NCI-H2196 treated with DMSO at 0.1 percent for 48 hours (cell line): ENCODE results near the gene TSGA10IP.
A peak's percentile ranks its signal among the peaks of the same experiment; 100 is the strongest.

ENCODE experiments used
- DNase-seq: peaks from one replicate; lab custom pipeline; 2025; ENCODE audit not compliant: unreplicated experiment; lab: John Stamatoyannopoulos, UW

Gene TSGA10IP

DNA sequence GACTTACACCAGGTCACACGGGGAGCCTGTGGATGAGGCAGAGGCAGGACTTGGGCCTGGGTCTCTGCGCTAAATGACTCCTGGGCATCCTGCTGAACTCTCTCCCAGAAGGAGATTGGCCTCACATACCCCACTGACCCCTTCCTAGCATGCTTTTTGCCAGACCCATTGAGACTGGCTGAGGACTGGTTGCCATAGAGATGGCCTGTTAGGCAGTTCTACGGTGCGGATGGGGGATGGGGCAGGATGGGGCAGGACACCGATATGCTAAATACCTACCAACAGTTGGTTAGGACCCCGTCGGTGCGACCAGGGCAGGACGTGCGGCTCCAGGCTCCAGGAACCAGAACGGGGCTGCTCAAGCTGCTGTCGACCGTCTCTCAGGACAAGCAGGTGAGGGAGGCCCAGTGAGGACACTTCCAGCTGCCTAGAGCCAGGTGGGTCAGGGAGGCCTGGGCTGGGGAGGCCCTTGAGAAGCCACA, at the start of gene TSGA10IP:
Gene TSGA10IP (plus strand): TSS at position 51 of the 482 bp plus-strand sequence. CDS start 196 bp downstream, at position 247.
- no peak for DNase-seq

DNA sequence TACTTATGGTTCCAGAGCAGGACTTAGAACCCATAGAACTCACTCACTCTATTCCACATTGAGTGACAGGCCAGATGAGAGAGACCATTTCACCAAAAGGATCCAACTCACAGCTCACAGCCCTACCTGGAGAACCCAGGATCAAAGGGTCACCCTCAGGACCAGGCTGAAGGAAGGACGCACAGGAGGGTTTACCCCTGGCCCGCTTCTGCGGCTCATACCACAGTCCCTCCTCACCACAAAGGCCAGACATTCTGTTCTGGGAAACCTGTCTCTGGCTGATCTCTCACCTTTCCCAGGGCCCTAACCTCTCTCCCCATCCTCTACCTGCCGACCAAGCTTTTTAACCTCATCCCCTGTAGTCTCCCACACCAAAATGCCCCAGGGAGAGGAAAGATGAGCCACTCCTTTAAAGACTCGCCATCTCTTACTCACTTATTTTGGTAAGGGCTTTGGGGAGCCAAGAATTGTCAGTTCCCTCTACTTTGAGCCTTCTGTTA, 49.7 kb upstream of the TSGA10IP start:
- no peak for DNase-seq

DNA sequence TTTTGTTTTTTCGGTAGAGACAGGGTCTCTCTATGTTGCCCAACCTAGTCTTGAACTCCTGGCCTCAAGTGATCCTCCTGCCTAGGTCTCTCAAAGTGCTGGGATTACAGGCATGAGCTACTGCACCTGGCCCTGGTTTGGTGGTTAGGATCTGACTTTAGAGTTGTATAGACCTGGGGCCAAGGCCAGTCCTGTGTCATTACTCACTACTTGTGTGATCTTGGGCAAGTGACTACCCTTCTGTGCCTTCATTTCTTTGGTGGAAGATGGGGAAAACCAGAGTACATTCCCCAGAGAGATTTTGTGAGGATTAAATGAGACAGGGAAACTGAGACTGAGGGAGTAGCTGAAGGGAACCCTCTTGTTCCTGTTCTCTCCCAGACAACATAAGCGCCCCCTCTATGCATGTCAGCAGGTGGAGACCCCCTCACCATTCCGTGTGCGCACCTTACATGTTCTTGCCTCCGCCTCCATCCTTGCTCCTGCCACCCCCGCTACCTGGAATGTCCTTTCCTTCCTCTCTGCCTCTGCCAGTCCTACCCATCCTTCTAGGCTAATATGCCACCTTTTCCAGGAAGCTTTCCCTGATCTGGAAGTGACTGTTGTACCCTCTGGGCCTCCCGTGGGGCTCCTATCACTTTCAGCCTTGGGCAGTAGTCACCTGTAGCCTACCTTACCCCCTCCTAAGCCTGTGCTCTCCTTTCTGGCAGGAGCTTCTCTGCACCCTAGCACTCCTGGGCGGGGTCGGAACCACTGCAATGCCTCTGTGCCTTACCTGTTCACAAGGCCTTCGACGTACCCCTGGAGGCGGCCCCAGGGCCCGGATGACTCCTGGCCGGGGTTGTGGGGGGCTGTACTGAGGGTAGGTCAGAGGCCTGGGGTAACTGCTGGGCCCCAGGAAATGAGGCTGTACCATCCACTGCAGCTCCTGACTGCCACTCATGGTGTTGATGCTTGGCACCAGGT, 49.0 kb upstream of the TSGA10IP start:
- no peak for DNase-seq

DNA sequence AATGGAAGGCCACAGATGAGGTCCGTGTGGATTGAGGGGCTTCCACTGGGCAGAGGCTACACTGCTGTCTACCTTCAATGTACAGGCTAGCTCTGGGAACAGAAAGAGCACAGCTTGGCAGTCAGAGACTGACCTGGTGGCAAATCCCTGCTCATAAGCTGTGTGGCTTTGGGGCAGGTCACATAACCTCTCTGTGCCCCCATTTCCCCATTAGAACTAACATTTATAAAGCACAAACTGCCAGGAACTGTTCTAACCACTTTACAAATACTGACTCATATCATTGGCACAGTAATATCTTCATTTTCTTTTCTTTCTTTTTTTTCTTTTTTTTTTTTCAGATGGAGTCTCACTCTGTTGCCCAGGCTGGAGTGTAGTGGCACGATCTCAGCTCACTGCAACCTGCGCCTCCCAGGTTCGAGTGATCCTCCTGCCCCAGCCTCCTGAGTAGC, 48.2 kb upstream of the TSGA10IP start:
- no peak for DNase-seq

DNA sequence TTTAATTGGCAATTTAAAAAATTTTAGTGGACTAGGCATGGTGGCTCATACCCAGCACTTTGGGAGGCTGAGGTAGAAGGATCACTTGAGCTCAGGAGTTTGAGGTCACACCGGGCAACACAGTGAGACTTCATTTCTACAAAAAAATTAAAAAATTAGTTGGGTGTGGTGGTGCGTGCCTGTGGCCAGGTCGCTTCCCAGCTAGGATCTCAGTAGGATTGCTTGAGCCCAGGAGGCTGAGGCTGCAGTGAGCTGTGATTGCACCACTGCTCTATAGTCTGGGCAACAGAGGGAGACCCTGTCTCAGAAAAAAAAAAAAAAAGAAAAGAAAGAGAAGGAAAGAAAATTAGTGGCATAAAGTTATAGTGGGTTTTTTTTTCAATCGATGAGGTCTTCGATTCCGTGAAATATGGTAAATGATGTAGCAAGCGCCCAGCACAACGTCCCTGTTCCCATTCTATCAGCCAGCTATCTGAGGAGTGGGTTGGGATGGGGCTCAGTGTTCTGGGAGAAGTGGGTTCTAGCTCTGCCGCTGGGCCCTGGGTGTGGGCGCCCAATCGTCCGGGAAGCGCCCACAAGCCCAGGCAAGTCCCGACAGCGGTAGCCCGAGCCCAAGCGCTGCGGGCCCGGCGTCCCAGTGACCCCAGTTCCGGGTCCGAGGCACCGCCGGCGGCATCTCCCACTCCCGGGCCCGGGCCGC, 46.5 kb upstream of the TSGA10IP start:
- DNase-seq = no peak

DNA sequence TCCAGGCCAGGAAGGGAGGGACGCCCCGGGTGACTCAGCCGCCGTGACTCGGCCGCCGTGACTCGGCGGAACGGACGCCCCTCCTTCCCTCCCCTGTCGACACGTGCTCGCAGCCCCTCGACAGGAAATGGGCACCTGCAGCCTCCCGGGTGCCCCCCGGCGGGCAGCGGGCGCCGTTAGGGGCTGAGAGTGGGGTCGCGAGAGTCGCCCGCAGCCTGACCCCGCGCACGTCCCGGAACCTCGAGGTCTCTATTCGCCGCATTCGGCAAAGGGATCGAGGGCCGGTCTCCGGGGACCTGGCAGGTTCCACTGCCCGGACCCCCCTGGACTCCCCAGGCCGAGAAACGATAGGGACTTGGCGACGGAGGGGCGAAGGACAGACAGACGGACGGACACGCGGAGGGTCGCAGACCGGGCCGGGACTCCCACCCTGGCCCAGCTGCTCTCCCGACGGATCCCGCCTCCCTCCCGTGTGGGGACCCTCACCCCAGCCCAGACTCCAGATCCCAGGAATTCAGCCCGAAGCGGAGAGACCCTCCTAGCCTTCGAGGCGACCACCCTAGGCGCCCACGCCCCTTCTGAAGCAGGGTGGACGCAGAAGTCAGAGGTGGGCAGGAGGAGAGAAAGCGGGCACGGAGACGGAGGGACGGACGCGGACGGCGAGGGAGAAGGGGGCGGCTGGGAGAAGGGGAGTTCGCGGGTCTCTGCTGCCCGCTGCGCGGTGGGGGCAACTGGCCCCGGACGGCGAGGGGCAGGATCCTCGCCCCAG, 45.7 kb upstream of the TSGA10IP start:
- no peak for DNase-seq

DNA sequence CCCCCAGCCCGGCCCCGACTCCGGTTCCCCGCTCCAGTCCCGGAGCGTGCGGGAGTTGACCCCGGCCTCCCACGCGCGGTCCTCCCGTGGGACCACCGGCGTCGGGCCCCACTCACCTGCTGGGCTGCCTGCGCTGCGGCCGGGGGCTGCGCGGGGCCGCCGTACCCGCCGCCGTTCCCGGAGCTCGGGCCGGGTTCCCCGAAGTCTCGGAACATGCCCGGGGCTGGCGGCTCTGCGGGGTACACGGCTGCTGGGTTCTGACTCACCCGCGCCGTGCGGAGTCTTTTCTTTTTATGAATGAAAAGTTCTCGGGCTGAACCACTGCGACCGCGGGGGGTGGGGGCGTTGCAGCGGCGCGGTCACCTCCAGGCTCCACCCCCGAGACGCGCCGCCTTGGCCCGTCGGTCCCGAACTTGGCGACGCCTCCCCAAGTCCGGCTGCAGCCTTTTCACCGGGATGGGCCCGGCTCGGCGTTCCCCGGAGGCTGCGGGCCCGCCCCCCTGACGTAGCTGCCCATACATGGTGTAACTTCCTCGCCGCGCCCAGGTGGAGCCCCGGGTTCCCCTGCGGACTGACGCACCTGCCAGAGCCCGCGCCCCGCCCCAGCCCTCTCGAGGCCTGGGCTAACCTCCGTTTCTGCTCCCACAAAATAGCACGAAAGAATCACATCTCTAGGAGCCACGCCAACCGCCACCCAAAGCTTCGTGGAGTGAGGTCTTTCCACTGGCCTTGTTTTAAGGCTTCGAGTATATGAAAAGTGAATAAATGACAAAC, 45.0 kb upstream of the TSGA10IP start, which contains the start of gene FOSL1:
Gene FOSL1 (minus strand): TSS at position 264 of the 774 bp plus-strand sequence. CDS start 49 bp downstream, at position 215.
- peak; percentile 80 for DNase-seq

DNA sequence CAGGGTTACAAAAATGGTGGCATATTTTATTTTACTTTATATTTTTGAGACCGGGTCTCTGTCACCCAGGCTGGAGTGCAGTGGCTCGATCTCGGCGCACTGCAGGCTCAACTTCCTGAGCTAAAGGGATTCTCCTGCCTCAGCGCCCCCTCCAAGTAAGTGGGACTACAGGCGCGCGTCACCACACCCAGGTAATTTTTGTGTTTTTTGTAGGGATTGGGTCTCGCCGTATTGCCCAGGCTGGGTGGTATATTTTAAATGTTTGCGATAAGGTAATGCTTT, 44.4 kb upstream of the TSGA10IP start:
- DNase-seq = no peak

DNA sequence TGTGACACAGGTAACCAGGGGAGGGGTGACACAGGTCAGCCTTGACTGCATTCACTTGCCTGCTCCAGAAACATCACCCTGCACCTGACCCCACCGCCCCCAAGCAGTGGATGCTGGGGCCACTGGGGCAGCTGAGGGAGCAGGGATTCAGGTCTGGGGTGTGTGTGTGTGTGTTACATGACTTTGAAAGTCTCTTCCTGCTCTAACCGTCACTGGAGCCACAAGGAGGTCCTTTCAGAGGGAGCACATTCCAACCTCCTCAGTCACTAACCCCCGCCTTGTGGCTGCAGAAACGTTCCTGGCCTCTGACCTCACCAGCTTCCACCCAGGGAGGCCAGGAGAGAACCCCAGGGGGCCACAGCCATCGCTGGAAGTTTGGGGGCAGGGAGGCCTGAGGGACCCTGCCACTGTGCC, 42.2 kb upstream of the TSGA10IP start:
- no peak for DNase-seq

DNA sequence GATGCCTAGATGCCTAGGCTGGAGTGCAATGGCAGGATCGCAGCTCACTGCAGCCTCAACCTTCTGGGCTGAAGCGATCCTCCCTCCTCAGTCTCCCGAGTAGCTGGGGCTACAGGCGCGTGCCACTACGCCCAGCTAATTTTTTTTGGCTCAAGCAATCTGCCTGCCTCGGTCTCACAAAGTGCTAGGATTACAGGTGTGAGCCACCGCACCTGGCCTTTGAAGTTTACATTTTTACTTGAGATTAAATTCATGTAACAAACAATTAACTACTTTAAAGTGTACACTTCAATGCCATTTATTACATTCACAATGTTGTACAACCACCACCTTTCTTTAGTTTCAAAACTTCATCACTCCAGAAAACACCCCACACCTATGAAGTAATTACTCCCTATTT, 41.6 kb upstream of the TSGA10IP start:
- DNase-seq = no peak

DNA sequence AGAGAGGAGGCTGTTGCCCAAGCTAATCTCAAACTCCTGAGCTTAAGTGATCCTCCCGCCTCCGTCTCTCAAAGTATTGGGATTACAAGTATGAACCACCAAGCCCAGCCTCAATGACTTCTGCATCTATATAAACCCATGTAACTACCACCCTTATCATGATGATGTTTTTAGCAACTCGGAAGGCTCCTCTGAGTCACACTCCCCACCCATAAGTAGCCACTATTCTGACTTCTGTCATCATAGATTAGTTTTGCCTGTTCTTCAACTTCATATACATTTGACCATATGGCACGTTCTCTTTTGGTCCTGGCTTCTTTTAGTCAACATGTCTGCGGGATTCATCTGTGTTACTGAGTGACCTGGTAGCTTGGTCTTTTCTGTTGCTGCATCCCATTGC, 38.7 kb upstream of the TSGA10IP start:
- DNase-seq = no peak

DNA sequence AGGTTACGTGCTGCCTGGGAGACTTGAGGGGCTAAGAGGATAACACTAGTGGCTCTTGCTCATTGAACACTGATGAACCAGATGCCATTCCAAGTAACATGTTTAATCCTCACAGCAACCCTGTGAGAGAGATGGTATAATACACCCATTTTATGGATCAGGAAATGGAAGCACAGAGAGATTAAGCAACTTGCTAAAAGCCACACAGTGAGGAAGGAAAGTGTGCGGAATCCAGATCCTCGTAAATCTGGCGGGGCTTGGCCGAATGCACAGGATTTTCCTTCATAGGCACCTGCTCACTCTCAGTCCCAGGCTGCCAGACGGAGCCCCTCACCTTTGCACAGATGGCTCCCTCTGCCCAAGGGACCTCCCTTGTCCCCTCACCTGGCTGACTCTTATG, 37.4 kb upstream of the TSGA10IP start:
- DNase-seq = no peak

DNA sequence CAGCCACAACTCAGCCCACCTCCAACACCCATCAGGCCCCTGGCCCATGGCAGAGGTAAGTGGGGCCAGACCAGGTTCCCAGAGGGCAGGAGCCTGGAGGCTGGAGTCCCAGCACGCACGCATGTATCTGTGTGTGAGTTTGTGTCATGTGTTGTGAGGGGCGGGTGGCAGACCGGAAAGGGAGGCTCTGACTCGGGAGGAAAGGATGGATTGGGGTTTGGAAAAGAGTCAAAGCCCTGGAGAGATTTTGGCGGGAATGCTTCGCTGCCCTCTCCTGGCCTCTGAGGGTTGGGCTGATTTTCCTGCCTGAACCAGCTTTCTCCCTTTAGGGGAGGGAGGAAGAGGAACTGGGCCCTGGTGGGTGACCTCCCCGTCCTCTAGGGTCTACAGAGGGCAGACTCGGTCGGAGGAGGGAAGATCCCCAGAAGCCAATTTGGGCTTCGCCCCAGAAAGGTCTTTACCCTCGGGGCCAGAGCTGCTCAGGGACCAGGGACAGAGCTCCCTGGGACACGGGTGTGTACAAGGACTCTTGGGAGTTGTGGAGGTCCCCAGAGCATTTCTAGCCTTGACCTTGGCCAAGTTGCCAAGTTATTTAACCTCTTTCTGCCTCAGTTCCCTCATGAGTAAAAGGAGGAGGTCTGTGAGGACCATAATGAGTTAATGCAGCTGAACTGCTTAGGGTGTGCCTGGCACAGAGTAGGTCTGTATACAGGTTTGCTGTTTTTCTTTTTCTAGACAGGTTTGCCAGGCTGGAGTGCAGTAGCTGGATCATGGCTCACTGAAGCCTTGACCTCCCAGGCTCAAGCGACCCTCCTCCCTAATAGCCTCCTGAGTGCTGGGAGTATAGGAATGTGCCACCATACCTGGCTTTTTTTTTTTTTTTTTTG, 33.4 kb upstream of the TSGA10IP start:
- DNase-seq = peak; percentile 48

DNA sequence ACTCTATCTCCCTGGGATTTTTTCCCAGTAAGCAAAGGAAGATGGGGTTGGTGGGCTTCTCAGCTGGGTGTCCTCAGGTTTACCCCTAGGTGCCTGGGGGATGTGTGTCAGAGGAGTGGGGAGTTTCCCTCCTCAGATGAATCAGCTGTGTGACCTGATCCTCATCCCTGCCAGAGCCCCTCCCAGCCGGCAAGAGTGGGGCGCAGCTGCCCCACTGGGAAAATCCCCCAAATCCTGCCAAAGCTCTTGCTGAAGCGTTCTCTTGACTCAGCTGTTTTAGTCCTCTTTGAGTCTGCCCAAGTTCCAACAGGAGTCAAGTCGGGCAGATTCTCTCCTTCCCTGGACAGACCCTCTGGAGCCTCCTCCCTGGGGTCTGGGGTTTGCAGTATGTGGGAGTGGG, 32.4 kb upstream of the TSGA10IP start:
- DNase-seq = no peak

DNA sequence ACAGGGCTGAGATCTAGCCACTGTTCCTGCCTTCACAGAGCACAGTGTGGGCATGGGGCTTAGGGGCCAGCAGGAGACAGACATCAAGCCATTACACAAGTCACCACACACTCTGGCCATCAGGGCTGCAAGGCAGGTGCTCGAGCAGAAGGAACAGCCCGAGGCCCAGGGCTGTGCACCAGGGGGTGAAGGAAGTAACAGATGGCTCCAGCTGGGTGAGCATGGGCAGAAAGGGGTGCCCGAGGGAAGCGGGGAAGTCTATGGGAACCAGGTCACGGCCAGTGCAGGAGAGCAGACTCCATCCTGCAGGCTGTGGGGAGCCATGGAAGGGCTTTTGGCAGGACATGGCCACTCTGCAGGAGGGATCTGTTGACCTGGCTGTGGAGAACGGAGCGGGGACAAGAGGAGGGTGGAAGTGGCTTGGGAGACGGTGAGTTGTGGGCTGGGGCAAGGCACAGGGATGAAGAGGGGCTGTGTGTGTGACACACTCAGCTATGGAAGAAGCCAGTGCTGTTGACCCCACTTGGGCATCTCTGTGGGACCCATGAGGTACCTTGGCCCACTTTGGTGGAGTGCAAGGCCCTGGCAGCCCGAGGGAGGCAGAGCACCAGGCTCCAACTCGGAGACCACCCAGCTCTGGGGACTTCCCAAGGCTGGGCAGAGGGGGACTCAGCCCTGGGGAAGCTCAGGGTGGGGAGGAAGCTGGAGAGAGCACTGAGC, 30.0 kb upstream of the TSGA10IP start:
- no peak for DNase-seq

DNA sequence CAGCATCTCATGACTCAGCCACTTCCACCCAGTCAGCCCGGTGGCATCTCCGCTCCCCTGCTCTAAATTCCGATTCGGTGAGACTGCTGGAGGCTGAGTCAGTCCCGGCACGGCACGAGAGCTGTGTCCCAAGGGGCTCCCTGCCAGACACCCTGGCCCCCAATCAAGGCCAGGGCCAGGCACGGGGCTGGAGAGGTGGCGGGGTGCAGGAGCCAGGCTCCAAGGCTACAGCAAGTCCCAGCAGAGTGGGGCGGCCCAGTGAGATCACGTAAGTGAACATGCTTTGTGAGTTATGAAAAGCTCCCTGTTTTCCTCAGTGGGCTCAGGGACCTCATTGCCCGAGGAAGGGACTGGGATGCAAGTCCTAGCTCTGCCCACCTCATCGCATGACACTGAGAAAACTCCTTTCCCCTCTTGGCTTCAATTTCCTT, 29.4 kb upstream of the TSGA10IP start:
- DNase-seq = no peak

DNA sequence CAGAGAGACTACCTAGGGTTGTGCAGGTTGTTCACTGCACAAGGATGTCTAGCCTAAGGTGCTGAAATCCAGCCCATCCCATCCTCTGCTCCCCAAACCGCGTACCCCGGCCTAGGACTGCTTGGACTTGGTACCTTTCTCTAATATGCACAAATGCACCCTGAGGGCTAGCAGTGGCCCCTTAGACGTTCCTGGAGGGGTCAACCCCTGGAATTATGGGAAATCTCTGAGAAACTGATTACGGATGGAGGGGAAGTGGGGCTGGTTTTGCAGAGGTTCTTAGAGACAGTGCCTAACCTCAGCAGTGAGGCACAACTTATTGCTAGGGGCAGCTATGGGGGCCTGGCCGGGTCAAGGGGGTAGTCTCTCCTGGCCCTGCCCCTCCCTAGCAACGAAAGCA, 28.9 kb upstream of the TSGA10IP start:
- DNase-seq = no peak

DNA sequence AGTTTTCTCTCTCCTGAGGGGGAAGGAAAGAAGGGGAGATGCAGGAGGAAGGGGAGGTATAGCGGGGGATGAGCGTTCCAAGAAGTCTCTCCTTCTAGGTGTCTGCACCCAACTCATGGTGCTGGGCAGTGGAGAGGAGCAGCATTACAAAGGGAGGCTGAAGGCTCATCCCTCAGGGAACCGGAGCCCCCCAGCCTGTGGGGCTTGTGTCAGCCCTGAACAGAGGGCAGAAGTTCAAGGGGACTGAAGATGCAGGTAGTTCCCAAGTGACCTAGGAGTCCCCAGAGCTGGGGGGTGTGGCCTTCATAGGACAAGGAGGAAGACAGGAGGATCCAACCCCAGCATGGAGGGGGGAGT, 28.2 kb upstream of the TSGA10IP start:
- DNase-seq = no peak
